Activated T-cell treated with anti-CD3 and anti-CD28 coated beads, Interleukin-2, amount 50 U/mL, for 48 hours (primary cell): Measurements from ENCODE around the gene COL6A3.
"Not testable (repeated sequence)": the region's sequence is repeated elsewhere in the genome, so short reads cannot be mapped to it uniquely, and the experiment has no call there.

Source experiments
- DNase-seq, 2 experiments: peaks; one replicate each; pipeline ENCODE4 v3.0.0-alpha.2; 2020

The COL6A3 gene

DNA sequence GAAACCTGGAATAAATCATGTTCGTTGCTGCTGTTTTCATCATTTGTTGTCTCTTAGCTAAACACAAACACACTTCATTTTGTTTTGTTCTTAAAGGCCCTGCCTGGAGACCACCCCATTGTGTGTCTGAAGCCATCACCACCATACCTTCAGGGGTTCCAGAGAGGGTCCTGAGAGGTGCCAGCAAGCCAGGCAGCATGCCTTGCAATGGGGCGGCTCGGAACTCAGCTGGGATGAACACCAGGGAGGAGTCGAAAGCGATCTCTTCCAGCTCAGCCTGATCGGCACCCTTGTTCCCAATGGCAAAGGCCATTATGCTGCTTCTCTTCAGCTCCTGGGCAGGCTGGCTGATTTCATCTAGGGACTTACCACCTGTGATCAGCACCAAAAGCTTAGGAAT, 33.2 kb downstream of the COL6A3 start:
- no peak for DNase-seq

- DNase-seq: no peak
These were observed 34.3 kb downstream of the COL6A3 start for GRCh38 chr2:237379636-237380035.

- DNase-seq: no peak
These were observed 35.3 kb downstream of the COL6A3 start for GRCh38 chr2:237378650-237379049.

- DNase-seq: no peak
These were observed 39.5 kb downstream of the COL6A3 start for GRCh38 chr2:237374284-237375060.

- DNase-seq: no peak
These were observed 42.1 kb downstream of the COL6A3 start for GRCh38 chr2:237371856-237372255.

- DNase-seq: no peak
These were observed 48.3 kb downstream of the COL6A3 start for GRCh38 chr2:237365671-237366070.

GRCh38 chr2:237364655-237365054, 49.3 kb downstream of the COL6A3 start:
- DNase-seq: no peak

GRCh38 chr2:237361194-237362004, 52.6 kb downstream of the COL6A3 start:
- DNase-seq: no peak

- DNase-seq: no peak
These were observed 53.8 kb downstream of the COL6A3 start for GRCh38 chr2:237359894-237360780.

GRCh38 chr2:237359518-237359840, 54.5 kb downstream of the COL6A3 start:
- no peak for DNase-seq

DNA sequence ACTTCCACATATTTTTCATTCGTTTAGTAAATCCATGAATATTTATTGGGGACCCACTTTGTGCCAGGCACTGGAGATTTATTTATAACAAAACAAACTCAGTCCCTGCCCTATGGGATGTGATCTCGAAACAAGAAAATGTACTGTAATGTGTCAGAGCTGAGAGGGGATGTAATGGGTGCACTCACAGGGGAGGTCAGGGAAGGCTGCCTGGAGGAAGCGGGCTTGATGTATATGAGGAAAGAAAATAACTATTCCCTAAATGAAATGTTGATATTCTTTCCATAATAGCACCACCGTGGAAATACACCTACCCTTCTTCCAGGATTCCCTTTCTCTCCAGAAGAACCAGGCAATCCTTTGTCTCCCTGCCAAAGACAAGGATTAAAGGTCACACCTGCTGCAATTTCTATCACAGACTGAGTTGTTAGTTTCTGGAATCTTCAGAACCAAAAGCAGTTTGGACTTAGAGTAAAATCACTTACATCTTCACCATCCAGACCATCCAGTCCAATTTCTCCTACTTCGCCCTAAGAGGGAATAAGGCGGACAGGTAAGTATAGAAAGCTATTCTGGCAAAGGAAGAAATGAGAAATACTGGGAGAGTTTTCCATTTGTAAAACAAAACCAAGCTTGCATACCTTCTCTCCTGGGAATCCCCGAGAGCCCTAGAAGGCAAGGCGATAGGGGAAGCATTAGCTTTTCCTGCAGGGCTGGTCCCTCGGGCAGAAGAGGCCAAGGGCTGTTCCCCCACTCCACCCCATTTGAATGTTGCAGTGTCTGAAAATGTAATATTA, 55.0 kb downstream of the COL6A3 start:
- DNase-seq: no peak

- no peak for DNase-seq
These were observed 58.3 kb downstream of the COL6A3 start for GRCh38 chr2:237355701-237356100.

DNA sequence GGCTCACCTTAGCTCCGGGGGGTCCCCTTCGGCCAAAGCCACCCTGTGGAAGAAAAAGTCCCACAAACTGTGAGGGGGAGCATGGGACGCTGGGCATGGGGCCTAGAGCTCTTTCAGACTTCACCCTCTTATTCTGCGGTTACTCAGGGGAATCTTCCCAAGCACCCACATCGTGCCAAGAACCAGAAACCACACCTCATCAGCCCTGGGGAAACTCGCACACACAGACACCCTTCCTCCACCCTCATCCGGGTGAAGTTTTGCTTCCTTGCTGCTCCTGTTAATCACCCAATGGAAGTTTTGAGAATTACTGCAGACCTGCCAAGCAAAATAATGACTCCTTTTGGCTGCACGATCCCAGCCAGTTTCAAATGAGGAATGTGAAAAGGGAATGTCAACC, 59.1 kb downstream of the COL6A3 start:
- no peak for DNase-seq

DNA sequence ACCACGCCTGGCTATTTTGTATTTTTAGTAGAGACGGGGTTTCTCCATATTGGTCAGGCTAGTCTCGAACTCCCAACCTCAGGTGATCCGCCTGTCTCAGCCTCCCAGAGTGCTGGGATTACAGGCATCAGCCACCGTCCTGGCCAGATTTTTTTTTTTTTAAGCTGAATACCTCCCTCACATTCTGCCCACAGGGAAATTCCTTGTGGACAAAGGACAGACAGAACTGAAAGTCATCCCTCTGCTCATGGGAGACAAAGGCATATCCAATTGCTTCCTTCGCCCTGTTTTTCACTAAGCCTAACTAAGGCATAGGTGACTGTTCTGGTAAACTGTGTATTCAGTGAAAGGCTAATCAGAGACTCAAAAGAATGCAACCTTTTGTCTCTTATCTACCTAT, 59.8 kb downstream of the COL6A3 start:
- not testable (repeated sequence) for DNase-seq

GRCh38 chr2:237353215-237353614, 60.7 kb downstream of the COL6A3 start:
- DNase-seq: no peak

DNA sequence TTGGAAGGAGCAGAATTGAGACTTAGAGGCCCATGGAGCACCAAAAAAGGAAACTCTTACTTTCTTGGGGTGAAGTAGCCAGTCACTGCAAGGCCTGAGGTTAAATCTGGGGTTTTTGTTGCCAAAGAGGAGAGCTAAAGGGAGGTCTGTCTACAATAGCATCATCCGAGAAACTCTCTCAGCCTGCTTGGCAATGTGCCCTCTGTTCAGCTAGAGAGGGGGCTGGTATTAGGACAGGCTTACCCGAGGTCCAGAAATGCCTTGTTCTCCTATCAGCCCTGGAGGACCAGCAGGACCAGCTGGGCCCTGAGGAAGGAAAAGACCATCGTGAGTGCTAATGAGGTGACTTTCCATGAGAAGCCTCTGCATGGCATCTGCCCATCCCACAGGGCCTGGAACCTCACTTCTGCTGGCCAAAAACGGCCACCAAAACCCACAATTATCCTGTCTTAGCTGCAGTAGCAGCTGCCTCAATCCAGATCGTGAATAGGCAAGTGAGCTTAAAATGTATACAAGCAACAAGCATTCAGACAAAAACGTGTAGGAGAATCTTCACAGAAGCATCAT, 61.6 kb downstream of the COL6A3 start:
- no peak for DNase-seq

DNA sequence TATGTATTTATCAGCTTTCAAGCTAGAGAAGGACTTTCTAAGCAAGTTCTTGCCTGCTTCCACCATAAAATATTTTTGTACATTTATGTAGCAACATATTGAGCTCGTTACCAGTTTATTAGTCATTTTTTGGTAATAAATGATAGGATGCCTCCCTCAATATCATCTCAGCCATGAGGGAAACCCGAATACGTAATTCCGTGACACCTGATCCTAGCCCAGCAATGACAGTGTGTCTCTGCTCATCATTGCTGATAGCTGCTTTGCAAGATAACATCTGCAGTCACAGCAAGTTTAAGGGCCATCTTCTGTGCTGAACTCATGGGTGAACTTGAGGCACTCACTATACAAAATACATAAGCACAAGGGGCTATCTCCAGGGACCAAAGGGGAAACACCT, 62.2 kb downstream of the COL6A3 start:
- no peak for DNase-seq

DNA sequence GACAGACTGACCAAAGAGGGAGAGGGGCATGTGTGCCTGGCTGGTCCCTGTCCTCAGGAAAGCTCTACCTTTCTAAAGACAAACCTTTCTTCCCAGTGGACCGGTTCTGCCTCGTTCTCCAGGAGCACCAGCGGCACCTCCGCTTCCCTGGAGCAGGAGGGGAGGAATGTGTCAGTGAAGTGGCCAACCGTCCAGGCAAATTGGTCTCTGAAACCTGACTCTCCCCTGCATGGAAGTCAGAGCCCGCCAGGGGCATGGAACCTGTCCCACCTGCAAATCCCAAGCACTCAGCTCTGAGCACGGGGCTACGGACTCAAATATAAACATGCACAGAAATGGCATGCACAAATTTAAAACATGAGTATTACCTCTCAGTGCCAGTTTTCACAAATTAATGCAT, 62.9 kb downstream of the COL6A3 start:
- DNase-seq: no peak

- DNase-seq: no peak
These were observed 63.4 kb downstream of the COL6A3 start for GRCh38 chr2:237350597-237350996.

- DNase-seq: no peak
These were observed 63.9 kb downstream of the COL6A3 start for GRCh38 chr2:237350070-237350469.

- no peak for DNase-seq
These were observed 65.6 kb downstream of the COL6A3 start for GRCh38 chr2:237348281-237348865.
